ENCODE data around the gene JPH2. TPM values are rescaled to one million over a fixed set of nuclear protein-coding genes. Genes with fewer than 3 reads are reported as not detected.

The JPH2 gene
- total and polyA plus RNA-seq, 2 donors from 2014 or later = 2.5 to 11.4 TPM

- TF ChIP-seq CTCF (IDR thresholded peaks at IDR 0.05; ENCODE audit: borderline replicate concordance, extremely low read depth, insufficient read depth) = no peak
- FAIRE-seq (no peak), DNase-seq (peak in 1 of 5 donors; percentile 43)
- H3K27ac ChIP-seq (ENCODE audit: low read depth in 2 of 2, low read length in 2 of 2) = peak overlapping the region; percentile 92
- H3K9ac ChIP-seq (ENCODE audit: low read length in 3 of 3) = peak overlapping the region; percentile 63 to 96 (median 83)
- peaks cover 0 to 2% (median 0%) of the 10 kb centered on the region in 3 donors for H3K36me3 ChIP-seq (ENCODE audit: control insufficient read depth in 2 of 3, insufficient read depth in 3 of 3, low read length in 3 of 3)
- H3K9me3 ChIP-seq (ENCODE audit: control insufficient read depth in 2 of 3, insufficient read depth in 1 of 3, low read length in 3 of 3) = no peaks in the 10 kb centered on the region
- H3K4me3 ChIP-seq (ENCODE audit: low read length in 3 of 3) = peak overlapping the region; percentile 83 to 90 (median 86)
- peaks cover 6 to 13% (median 11%) of the 10 kb centered on the region in 3 donors for H3K4me1 ChIP-seq (ENCODE audit: control insufficient read depth in 2 of 3, insufficient read depth in 2 of 3, low read depth in 1 of 3, low read length in 3 of 3)
- intact Hi-C loops (cut with DNase I) = no loop called here
- H3K27me3 ChIP-seq (ENCODE audit: control insufficient read depth, insufficient read depth, low read length) = no peaks in the 10 kb centered on the region
Observed at GRCh38 chr20:44211177-44212039, 24.4 kb upstream of the JPH2 start.

DNA sequence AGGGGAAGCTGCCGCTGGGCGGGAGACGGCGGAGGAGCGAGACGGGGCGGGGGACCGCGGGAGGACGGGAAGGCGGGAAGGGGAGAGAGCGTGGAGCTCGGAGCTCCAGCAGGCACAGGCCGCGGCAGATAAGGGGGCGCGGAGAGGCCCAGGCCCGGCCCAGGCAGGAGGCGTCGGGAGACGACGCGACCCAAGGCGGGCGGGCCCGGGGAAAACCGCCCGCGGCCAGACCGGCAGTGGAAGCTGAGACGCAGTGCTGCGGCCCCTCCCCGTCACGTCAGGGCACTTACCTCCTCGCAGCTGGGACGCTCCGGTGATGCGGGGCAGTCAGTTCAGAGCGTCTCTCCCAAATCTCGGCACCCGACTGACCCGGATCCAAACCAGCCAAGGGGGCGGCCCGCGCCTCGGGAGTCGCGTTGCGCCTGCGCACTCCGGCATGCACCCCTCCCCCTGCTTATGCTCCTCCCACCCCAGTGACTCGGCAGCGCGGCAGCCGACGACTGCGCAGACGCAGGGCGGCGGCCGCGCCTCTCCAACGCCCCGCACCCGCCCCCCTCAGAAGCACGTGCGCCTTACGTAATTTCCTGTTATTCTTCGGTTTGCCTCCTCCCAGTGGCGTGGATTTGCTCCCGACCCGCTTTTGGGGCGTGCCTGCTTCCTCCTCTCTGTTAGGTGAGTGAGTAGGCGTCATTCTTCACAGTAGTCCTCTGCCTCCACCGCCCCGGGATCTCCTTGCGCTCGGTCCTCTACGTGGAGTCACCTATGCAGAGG is 23.6 kb upstream of the JPH2 start, which contains the start of gene OSER1:
Gene OSER1 (minus strand): TSS at position 366 of the 771 bp plus-strand sequence. CDS start 3,814 bp downstream, outside the sequence.
- peak; percentile 98 to 99 (median 98) for DNase-seq
- H3K27ac ChIP-seq (ENCODE audit: low read depth in 2 of 2, low read length in 2 of 2) = peak within 1 kb of the TSS; percentile 92 to 96
- no peak for TF ChIP-seq CTCF (IDR thresholded peaks at IDR 0.05; ENCODE audit: borderline replicate concordance, extremely low read depth, insufficient read depth)
- peaks cover 0 to 10% (median 0%) of the 10 kb centered on the region in 3 donors for H3K36me3 ChIP-seq (ENCODE audit: control insufficient read depth in 2 of 3, insufficient read depth in 3 of 3, low read length in 3 of 3)
- no peaks in the 10 kb centered on the region for H3K9me3 ChIP-seq (ENCODE audit: control insufficient read depth in 2 of 3, insufficient read depth in 1 of 3, low read length in 3 of 3)
- intact Hi-C loops (cut with DNase I) = no loop called here
- peak within 1 kb of the TSS; percentile 86 to 90 (median 87) for H3K4me3 ChIP-seq (ENCODE audit: low read length in 3 of 3)
- H3K9ac ChIP-seq (ENCODE audit: low read length in 3 of 3) = peak within 1 kb of the TSS; percentile 92 to 96 (median 92)
- H3K27me3 ChIP-seq (ENCODE audit: control insufficient read depth, insufficient read depth, low read length) = no peaks in the 10 kb centered on the region
- FAIRE-seq = no peak
- H3K4me1 ChIP-seq (ENCODE audit: control insufficient read depth in 2 of 3, insufficient read depth in 2 of 3, low read depth in 1 of 3, low read length in 3 of 3) = peaks cover 6 to 13% (median 11%) of the 10 kb centered on the region in 3 donors

DNA sequence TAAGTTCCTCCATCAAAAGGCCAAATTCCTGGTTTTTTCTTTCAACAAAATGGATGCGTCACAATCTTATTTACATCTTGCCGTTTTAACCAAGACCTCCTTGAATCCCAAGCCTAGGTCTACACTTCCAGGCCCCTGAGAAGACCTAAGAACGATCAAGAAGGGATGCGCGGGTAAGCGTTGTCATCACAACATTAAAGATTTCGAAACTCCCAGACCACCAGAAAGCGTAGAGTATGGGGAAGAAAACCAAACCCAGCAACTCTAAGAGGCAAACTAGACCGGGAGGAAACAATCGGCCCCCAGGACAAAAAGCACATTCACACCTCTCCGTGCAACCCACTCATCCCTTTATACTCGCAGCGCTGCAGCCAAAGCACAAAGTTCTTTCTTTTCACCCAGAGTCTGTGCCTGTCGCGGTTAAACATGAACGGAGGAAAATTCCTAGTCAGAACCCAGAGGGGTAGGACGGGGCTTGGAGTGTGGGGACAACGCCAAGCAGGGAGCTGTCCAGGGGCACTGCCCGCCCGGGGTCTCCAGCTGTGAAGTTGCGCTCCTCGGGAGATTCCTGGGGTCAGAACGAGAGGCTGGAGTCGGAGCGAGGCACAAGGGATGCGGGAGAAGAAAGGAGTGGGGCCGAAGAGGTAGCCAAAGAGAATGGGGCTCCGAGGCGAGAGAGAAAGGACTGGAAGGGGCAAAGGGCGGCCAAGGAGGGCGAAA is 22.9 kb upstream of the JPH2 start:
- DNase-seq = peak in 3 of 5 donors; percentile 59 to 71 (median 62)
- FAIRE-seq = no peak
- TF ChIP-seq CTCF (IDR thresholded peaks at IDR 0.05; ENCODE audit: borderline replicate concordance, extremely low read depth, insufficient read depth) = no peak
- Histone ChIP-seq H3K27ac (ENCODE audit: low read depth in 2 of 2, low read length in 2 of 2) (peak overlapping the region; percentile 92 to 96), H3K4me3 (ENCODE audit: low read length in 3 of 3) (peak overlapping the region; percentile 83 to 87 (median 86)), H3K27me3 (ENCODE audit: control insufficient read depth, insufficient read depth, low read length) (no peaks in the 10 kb centered on the region), H3K4me1 (ENCODE audit: control insufficient read depth in 2 of 3, insufficient read depth in 2 of 3, low read depth in 1 of 3, low read length in 3 of 3) (peaks cover 6 to 13% (median 11%) of the 10 kb centered on the region in 3 donors), H3K36me3 (ENCODE audit: control insufficient read depth in 2 of 3, insufficient read depth in 3 of 3, low read length in 3 of 3) (peaks cover 0 to 17% (median 3%) of the 10 kb centered on the region in 3 donors), H3K9ac (ENCODE audit: low read length in 3 of 3) (peak overlapping the region; percentile 70 to 92 (median 92)), H3K9me3 (ENCODE audit: control insufficient read depth in 2 of 3, insufficient read depth in 1 of 3, low read length in 3 of 3) (no peaks in the 10 kb centered on the region)
- intact Hi-C loops (cut with DNase I) = no loop called here

All from kidney (tissue), 14 donors.